A673 (cell line): ENCODE data around the gene PALLD. TPM values are rescaled to one million over a fixed set of nuclear protein-coding genes. Genes with fewer than 3 reads are reported as not detected.

Experiments used
- BruUV-seq: library from RNA; stranded (reverse); fragments of 400-500 nt; replicated peaks from 2 replicates; lab custom pipeline; 2021; lab: Mats Ljungman, UMichigan
- CTCF ChIA-PET: fragments of 300-600 bp; sonication (Branson Sonifier 250); formaldehyde crosslinking; loops from one replicate; lab custom pipeline; 2022; ENCODE audit warnings: antibody characterized with exemption; lab: Charles Lee
- POLR2A ChIA-PET: fragments of 300-600 bp; sonication (Branson Sonifier 250); formaldehyde crosslinking; loops from one replicate; lab custom pipeline; 2022; ENCODE audit warnings: antibody characterized with exemption; ENCODE audit not compliant: low non-redundant PET; lab: Charles Lee
- DNase-seq: peaks from one replicate; pipeline ENCODE4 v3.0.0-alpha.2; 2015; ENCODE audit warnings: low spot score
- H3K27ac ChIP-seq: fragments of 200-600 bp; sonication (generic); 2 replicates; pipeline ENCODE4 v1.5.1; 2016; ENCODE audit warnings: mixed run types, low read depth, mild to moderate bottlenecking, mixed read lengths, antibody characterized with exemption, low read length; ENCODE audit not compliant: poor library complexity, severe bottlenecking
- H3K27me3 ChIP-seq: fragments of 200-600 bp; sonication (generic); replicated peaks from 2 replicates; pipeline ENCODE4 v1.6.1; 2017; ENCODE audit warnings: mixed run types, low read depth, mild to moderate bottlenecking, mixed read lengths, antibody characterized with exemption, low read length; ENCODE audit not compliant: insufficient read depth, poor library complexity
- H3K36me3 ChIP-seq: fragments of 200-600 bp; sonication (generic); 2 replicates; pipeline ENCODE4 v1.6.1; 2016; ENCODE audit warnings: mixed run types, mild to moderate bottlenecking, mixed read lengths, antibody characterized with exemption, low read length; ENCODE audit not compliant: insufficient read depth, poor library complexity, severe bottlenecking
- H3K4me1 ChIP-seq: fragments of 200-600 bp; sonication (generic); 2 replicates; pipeline ENCODE4 v1.6.1; 2017; ENCODE audit warnings: mixed run types, mild to moderate bottlenecking, mixed read lengths, antibody characterized with exemption, low read length; ENCODE audit not compliant: insufficient read depth, poor library complexity, severe bottlenecking
- H3K4me3 ChIP-seq: fragments of 200-600 bp; sonication (generic); 2 replicates; pipeline ENCODE4 v1.5.1; 2016; ENCODE audit warnings: low read depth, mixed run types, mild to moderate bottlenecking, mixed read lengths, low read length; ENCODE audit not compliant: poor library complexity, severe bottlenecking
- H3K9me3 ChIP-seq: fragments of 200-600 bp; sonication (generic); 2 replicates; pipeline ENCODE4 v1.6.1; 2016; ENCODE audit warnings: mixed run types, low read depth, mild to moderate bottlenecking, mixed read lengths, antibody characterized with exemption, low read length; ENCODE audit not compliant: poor library complexity, severe bottlenecking
- EZH2 ChIP-seq: fragments of 200-600 bp; sonication (generic); IDR thresholded peaks from 2 replicates; pipeline ENCODE4 v1.6.1; 2017; ENCODE audit warnings: borderline replicate concordance, low read depth, mild to moderate bottlenecking, mixed read lengths, antibody characterized with exemption, low read length; ENCODE audit not compliant: poor library complexity, severe bottlenecking
- intact Hi-C: fragments of 100-400 bp; cut with micrococcal nuclease; formaldehyde crosslinking; loops from one replicate; pipeline ENCODE4 v1.10.0; 2022; ENCODE audit not compliant: unreplicated experiment
- total RNA-seq: library from RNA; stranded (reverse); gene quantifications from 2 replicates; pipeline ENCODE4 v1.2.3, GENCODE V29; 2021
- TF ChIP-seq, protein P1 (sequence below): fragments of 300-800, 200-600 bp; sonication (generic); conservative IDR thresholded peaks from 2 replicates; pipeline ENCODE4 v1.5.1; 2017; ENCODE audit warnings: low read depth, mild to moderate bottlenecking, antibody characterized with exemption, low read length, moderate library complexity, mixed read lengths

Gene PALLD
- total RNA-seq, 1 experiment from 2014 or later = 44.1 TPM

DNA sequence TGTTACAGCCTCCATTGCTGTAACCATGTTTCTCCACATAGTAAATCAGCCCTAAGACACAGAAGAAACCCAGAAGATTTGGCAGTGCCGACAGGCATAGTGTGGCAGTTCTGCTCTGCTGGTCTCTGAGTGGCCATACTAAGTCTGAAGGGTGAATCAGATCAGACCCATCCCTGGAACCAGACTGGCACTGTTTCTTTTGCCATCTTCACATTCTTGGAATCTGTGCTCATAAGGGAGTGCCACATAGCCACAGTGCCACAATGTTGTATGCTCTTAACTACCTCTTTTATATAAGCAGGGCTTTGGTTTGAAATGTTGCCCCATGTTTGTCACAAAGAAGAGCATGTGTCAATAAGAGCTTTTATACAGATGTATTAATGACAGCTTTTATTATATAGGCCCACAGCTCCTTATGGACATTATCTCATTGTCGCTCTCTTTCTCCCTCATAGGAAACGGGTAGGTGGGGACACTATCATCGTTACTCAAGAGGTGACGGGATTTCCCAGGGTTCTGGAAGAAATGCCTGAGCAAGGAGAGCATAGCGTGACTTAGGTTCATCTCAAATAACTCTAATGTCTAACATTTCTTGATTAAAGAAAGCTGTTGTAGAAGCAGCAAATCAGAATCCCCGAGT, 385.0 kb downstream of the PALLD start:
- Histone ChIP-seq H3K4me3 (no peak overlapping the region), H3K4me1 (no peaks in the 10 kb centered on the region), H3K27ac (no peak overlapping the region), H3K36me3 (peaks cover 7% of the 10 kb centered on the region), H3K27me3 (no peaks in the 10 kb centered on the region), H3K9me3 (no peaks in the 10 kb centered on the region)
- intact Hi-C loops = no loop called here
- TF ChIP-seq EZH2 = no peak
- TF ChIP-seq, protein P1, sequence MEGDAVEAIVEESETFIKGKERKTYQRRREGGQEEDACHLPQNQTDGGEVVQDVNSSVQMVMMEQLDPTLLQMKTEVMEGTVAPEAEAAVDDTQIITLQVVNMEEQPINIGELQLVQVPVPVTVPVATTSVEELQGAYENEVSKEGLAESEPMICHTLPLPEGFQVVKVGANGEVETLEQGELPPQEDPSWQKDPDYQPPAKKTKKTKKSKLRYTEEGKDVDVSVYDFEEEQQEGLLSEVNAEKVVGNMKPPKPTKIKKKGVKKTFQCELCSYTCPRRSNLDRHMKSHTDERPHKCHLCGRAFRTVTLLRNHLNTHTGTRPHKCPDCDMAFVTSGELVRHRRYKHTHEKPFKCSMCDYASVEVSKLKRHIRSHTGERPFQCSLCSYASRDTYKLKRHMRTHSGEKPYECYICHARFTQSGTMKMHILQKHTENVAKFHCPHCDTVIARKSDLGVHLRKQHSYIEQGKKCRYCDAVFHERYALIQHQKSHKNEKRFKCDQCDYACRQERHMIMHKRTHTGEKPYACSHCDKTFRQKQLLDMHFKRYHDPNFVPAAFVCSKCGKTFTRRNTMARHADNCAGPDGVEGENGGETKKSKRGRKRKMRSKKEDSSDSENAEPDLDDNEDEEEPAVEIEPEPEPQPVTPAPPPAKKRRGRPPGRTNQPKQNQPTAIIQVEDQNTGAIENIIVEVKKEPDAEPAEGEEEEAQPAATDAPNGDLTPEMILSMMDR = no peak
- CTCF ChIA-PET = no interaction called here
- POLR2A ChIA-PET = interaction anchor here (0.6 kb wide), 1 partner anchor 126 kb away, joined by 3 read pairs; no protein-coding TSS in a partner anchor
- BruUV-seq = no TSS peak
- no peak for DNase-seq

DNA sequence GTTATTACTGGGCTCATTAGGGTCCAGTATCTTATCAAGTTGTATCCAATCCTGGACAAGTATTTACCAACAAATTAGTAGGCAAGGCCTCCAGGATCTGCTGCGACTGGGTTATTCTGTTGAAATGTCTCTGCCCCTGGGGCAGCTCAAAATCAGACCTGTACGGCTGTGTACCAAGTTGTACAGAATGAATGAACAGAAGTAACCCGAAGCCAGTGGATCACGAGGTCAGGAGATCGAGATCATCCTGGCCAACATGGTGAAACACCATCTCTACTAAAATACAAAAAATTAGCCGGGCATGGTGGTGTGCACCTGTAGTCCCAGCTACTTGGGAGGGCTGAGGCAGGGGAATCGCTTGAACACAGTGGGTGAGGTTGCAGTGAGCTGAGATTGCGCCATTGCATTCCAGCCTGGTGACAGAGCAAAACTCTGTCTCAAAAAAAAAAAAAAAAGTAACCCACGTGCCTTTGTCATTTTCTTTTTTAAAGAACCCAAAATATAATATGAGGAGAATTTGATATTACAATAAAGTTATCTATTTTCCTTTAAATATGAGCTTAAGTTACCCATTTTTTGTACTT, 385.9 kb downstream of the PALLD start:
- no peak overlapping the region for H3K4me3 ChIP-seq
- CTCF ChIA-PET = interaction anchor here (0.7 kb wide), 1 partner anchor 364 kb away, joined by 3 read pairs; no protein-coding TSS in a partner anchor
- H3K36me3 ChIP-seq = peaks cover 7% of the 10 kb centered on the region
- no peak for TF ChIP-seq EZH2
- TF ChIP-seq, protein P1 = no peak
- H3K27me3 ChIP-seq = no peaks in the 10 kb centered on the region
- POLR2A ChIA-PET = no interaction called here
- DNase-seq = no peak
- intact Hi-C loops = no loop called here
- H3K9me3 ChIP-seq = no peaks in the 10 kb centered on the region
- H3K4me1 ChIP-seq = no peaks in the 10 kb centered on the region
- no peak overlapping the region for H3K27ac ChIP-seq
- BruUV-seq = no TSS peak

DNA sequence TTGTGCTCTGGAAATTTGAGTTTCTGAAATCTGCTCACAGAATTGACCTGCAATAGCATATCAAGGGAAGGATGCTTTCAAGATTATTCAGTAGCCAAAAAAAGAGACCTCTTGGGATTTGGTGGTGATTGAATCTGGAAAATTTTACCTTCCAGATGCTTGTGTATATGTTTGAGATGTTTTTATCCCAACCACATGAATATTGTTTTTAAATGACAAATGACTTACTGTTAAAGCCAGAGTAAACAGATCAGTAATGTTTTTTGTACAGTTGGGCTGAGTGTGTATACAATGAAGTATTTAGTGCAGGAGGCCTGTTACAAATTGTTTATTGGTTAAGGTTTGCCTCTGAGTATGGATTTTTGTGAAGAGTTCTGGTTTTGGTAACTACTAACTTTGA, 386.7 kb downstream of the PALLD start:
- H3K27me3 ChIP-seq = no peaks in the 10 kb centered on the region
- H3K36me3 ChIP-seq = peaks cover 7% of the 10 kb centered on the region
- BruUV-seq = no TSS peak
- TF ChIP-seq, protein P1 = no peak
- TF ChIP-seq EZH2 = no peak
- DNase-seq = no peak
- intact Hi-C loops = no loop called here
- H3K9me3 ChIP-seq = no peaks in the 10 kb centered on the region
- H3K4me1 ChIP-seq = no peaks in the 10 kb centered on the region
- no peak overlapping the region for H3K4me3 ChIP-seq
- ChIA-PET CTCF (no interaction called here), POLR2A (no interaction called here)
- no peak overlapping the region for H3K27ac ChIP-seq
